Stimulated activated CD4-positive, alpha-beta T cell treated with anti-CD3 and anti-CD28 coated beads, Interleukin-12 subunit alpha, Interleukin-12 subunit beta, amount 100 ng/mL, for 48 hours (primary cell): ENCODE results near the gene PHPT1.
A peak's percentile ranks its signal among the peaks of the same experiment; 100 is the strongest.

Experiments used
- DNase-seq, 3 donors: peaks; one replicate each; pipeline ENCODE4 v3.0.0-alpha.2; 2020; ENCODE audit warnings: low read depth in 2 of 3, low spot score in 1 of 3

The PHPT1 gene

DNA sequence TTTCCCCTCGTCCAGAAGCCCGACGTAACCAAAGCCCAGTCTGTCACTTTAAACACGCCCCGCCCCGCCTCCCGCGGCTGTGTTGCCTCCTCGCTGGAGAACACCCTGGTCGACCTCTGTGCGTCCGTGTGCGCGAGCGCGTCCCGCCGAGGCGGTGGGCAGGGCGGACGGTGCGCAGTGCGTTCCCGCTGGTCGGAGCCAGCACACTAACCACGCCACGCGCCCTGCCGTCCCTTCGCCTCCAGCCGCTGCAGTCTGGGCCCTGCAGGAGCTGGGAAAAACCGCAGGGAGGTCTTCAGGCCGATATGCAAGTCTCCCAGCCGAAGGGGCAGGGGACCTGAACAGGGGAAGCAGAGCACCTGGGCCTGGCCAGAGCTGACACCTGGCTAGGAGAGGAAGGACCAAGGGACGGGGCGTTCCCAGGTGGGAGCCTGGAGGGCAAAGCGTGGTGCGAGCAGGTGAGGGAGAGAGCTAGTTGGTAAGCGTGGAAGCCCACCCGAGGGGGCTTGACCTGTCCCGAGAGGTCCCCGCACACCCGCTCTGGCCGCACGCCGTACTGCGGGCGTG is 1.3 kb upstream of the PHPT1 start:
- peak; percentile 77 to 82 (median 80) for DNase-seq

DNA sequence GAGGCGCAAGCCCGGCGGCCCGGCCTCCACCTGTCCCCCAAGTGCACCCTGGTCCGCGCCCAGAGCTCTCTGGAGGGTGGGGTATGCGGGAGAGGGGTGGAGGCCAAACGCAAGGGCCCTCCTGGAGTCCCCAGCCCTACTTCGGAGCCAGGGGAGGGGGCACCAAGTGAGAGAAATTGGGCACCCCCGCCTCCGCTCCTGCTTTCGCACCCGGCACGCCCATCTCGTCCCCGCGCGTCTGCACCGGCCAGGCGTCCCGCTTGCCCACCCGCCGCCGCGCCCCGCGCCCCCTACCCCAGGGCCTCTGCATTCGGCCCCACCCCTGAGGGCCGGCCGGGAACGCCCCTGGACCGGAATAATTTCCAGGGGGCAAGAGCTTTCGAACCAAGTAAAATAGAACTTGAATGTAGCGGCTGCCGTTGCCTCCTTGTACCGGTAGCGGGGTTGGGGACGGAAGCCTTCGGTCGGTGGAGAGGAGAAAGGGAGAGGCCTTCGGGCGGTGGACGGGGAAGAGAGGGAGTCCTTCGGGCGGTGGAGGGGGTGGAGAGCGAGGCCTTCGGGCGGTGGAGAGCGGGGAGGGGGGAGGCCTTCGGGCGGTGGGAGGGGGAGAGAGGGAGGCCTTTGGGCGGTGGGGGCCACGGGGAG is 694 bp upstream of the PHPT1 start:
- DNase-seq: no peak

DNA sequence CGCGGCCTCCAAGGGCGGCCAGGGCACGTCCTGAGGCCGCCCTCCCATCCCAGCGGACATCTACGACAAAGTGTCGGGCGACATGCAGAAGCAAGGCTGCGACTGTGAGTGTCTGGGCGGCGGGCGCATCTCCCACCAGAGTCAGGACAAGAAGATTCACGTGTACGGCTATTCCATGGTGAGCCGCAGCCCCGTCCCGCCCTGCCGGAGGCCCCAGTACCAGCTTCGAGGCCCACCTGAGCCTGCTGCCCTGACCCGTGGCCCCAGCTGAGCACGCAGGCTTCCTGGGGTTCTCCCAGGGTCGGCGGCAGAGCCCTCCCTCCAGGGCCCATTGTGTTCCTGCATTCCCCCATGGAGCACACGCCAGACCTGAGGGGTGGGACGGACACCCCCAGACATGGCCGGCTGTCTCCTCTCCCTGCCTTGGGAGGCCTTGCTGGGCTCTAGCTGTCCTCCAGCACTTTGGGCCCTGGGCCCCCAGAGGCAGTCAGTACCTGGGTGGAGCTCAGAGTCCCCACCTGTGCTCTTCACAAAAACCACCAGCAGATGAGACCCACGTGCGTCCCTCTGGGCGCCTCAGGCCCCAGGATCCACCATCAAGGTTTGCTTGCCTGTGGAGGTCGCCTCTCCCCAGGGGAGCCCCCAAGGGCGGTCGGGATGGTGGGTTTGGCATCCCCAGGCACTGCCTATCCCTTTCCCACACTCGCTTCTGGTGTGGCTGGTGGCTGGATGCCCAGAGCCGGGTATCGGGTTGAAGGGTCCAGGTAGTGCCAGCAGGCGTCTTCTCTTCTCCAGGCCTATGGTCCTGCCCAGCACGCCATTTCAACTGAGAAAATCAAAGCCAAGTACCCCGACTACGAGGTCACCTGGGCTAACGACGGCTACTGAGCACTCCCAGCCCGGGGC is 1.0 kb downstream of the PHPT1 start:
- DNase-seq: no peak

DNA sequence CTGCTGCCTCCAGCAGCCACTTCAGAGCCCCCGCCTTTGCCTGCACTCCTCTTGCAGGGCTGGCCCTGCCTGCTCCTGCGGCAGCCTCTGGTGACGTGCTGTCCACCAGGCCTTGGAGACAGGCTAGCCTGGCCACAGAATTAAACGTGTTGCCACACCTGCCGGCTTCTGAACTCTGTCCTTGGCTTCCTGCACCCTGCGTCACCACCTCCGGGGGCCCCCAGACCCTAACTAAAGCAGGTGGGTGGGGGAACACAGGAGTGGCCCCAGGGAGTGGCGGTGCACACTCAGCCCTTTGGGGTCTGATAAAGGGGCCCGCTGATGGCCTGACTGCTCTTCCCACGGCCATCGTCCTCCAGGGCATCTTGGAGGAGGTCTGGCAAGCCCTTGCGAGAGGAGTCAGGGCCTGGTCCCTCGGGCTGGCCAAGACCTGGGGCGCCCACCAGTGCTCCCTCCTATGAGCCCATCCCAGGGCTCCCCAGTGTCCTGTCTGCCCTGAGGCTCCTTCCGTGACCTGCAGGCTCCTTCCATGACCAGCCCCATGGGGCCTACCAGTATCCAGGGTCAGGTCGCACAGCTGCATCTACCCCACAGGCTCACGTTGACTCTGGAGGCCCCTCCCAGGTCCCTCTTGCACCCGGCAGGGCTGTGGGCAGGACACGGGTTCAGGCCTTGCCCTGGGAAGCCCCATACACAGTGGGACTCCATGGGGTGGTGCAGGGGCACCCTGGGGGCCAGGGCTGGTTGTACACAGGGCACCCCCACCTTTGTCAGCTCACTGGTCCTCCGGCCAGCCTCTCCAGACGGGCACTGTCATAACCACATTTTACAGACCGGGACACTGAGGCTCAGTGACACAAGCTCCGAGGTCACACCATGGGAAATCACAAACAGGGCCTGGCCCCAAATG is 1.9 kb downstream of the PHPT1 start:
- no peak for DNase-seq

DNA sequence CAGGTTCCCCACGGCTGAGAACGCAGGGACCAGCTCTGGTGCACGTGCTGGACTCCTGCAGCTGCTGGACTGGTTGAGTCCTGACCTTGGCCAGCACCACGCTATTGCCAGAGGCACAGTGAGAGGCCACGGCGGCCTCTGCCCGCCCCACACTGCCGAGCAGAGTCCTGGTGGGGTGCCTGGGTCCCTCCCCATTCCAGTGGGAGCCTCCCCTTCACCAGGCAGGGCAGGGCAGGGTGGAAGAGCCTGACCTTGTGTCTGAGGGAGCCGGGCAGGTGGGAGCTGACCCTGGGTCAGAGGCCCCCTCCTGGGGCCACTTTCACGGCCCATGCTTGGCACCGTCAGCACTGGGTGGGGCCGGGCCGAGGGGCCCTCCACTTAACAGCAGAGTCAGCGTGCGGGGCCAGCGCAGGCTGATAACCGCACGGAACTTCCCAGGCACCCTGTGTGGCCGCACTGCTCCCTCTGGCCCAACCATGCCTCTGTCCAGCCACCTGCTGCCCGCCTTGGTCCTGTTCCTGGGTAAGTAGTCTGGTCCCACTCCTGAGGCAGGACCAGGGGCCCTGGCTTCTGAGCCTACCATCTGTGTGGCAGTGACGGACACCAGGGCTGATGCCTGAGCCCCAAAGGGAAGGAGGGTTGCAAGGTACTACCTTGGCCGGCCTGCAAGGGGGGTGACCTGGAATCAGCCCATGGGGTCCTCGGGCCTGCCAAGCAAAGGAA is 2.9 kb downstream of the PHPT1 start, which contains the start of gene MAMDC4:
TSS of gene MAMDC4 (plus strand) at position 406 of the 723 bp plus-strand sequence. CDS start at position 477, 71 bp downstream.
- no peak for DNase-seq

DNA sequence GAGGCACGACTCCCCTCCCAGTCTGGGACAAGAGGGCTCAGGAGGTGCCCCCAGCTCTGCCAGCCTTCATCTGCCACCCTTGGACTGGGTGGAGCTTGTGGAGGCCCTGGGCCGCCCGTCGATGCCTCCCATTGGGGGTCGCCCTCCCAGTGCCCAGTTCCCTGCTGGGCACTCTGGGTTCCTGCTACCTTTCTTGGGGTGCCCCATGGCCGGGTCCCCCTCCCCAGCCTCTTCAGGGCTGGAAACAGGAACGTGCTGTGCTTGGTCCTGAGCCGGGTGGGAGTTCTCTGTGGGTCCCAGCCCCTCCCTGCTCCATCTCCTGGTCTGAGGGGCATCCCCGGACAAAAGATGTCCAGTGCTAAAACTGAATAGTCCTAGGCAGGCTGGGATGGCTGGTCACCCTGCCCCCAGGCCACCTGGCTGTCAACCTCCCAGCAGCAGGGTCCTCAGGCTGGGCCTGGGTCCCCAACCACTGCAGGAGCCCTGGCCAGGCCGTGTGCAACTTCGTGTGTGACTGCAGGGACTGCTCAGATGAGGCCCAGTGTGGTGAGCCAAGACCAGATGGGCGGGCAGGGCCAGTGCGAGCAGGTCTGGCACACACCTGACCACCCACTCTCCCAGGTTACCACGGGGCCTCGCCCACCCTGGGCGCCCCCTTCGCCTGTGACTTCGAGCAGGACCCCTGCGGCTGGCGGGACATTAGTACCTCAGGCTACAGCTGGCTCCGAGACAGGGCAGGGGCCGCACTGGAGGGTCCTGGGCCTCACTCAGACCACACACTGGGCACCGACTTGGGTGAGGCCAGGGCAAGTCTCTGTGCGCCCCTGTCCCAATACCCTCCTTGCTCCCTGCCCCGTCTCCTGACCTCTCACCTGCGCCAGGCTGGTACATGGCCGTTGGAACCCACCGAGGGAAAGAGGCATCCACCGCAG is 3.7 kb downstream of the PHPT1 start:
- no peak for DNase-seq

DNA sequence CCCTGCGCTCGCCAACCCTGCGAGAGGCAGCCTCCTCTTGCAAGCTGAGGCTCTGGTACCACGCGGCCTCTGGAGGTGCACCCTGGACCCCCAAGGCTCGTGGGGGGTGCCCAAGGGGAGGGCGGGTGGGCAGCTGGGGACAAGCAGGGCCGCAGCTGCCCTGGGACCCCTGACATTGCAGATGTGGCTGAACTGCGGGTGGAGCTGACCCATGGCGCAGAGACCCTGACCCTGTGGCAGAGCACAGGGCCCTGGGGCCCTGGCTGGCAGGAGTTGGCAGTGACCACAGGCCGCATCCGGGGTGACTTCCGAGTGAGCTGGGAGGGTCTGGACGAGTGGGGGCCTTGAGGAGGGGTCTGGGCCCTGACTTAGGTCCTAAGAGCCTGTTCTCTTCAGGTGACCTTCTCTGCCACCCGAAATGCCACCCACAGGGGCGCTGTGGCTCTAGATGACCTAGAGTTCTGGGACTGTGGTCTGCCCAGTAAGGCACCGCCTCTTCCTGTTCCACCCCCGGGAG is 4.4 kb downstream of the PHPT1 start:
- no peak for DNase-seq

DNA sequence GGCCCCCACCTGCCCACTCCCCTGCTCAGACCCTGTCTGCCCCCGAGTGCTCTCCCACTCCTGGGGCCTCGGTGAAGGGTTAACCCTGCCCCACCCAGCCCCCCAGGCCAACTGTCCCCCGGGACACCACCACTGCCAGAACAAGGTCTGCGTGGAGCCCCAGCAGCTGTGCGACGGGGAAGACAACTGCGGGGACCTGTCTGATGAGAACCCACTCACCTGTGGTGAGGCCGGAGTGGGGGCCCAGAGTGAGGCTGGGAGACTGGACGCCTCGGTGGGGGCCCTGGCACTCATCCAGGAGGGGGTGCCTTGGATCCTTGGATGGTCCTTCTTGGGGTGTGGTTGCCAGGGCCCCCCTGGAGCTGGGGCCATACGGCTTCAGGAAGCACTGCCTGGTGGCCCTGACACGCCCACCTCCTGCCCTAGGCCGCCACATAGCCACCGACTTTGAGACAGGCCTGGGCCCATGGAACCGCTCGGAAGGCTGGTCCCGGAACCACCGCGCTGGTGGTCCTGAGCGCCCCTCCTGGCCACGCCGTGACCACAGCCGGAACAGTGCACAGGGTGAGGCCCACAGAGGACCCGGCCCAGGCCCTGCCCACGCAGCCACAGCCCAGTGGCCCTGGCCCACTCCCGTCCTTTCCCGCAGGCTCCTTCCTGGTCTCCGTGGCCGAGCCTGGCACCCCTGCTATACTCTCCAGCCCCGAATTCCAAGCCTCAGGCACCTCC is 5.1 kb downstream of the PHPT1 start:
- DNase-seq: no peak

DNA sequence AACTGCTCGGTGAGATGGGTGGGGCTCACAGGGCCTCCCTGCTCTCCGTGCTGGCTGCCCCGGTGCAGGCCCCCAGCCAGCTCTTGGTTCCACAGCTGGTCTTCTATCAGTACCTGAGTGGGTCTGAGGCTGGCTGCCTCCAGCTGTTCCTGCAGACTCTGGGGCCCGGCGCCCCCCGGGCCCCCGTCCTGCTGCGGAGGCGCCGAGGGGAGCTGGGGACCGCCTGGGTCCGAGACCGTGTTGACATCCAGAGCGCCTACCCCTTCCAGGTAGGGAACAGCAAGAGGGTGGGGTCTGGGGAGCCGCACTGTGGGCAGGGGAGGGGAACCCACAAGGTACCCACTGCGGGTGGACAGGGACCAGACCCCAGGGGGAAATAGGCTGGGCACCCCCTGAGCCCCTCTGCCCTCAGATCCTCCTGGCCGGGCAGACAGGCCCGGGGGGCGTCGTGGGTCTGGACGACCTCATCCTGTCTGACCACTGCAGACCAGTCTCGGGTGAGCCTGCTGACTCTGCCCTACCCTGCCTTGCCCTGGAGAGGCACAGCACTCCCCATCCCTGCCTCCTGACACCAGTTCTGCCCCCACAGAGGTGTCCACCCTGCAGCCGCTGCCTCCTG is 5.7 kb downstream of the PHPT1 start:
- DNase-seq: no peak

DNA sequence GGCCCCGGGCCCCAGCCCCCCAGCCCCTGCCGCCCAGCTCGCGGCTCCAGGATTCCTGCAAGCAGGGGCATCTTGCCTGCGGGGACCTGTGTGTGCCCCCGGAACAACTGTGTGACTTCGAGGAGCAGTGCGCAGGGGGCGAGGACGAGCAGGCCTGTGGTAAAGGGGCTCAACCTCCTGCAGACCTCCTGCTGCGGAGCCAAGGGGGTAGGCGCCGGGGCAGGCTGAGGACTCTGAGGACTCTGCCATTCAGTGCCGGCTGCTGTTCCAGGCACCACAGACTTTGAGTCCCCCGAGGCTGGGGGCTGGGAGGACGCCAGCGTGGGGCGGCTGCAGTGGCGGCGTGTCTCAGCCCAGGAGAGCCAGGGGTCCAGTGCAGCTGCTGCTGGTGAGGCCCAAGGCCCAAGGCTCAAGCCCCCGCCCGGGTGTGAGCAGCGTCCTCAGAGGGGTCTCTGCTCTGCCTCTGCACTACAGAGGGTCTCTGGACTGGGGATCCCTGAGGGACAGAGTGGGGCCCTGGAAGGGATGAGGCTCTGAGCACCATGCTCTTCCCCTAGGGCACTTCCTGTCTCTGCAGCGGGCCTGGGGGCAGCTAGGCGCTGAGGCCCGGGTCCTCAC is 6.4 kb downstream of the PHPT1 start:
- DNase-seq: no peak

DNA sequence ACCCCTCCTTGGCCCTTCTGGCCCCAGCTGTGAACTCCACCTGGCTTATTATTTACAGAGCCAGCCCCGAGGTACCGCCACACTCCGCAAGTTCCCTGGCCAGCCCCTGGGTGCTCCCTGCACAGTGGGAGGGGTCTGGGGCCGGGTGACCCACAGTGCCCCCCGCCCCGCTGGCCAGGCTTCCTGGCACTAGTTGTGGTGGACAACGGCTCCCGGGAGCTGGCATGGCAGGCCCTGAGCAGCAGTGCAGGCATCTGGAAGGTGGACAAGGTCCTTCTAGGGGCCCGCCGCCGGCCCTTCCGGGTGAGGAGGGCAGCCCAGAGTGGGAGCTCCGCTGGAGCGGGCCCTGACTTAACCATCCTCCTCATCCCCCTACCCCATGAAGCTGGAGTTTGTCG is 6.9 kb downstream of the PHPT1 start:
- no peak for DNase-seq

DNA sequence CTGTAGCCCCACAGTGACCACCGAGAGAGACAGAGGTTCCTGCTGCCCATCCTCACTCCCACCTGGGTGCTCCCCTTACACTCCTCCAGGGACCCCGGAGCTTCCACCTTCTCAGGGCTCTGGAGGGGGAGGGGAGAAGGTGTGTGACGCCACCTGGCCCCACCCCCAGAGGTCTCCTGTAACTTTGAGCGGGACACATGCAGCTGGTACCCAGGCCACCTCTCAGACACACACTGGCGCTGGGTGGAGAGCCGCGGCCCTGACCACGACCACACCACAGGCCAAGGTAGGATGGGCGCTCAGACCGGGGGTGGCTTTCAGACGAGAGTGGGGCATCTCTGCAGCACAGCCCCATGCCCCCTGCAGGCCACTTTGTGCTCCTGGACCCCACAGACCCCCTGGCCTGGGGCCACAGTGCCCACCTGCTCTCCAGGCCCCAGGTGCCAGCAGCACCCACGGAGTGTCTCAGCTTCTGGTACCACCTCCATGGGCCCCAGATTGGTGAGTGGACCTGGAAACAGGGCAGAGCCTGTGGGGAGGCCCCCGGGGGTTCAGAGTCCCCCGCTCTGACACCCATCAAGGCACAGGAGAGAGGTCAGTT is 7.4 kb downstream of the PHPT1 start:
- no peak for DNase-seq

DNA sequence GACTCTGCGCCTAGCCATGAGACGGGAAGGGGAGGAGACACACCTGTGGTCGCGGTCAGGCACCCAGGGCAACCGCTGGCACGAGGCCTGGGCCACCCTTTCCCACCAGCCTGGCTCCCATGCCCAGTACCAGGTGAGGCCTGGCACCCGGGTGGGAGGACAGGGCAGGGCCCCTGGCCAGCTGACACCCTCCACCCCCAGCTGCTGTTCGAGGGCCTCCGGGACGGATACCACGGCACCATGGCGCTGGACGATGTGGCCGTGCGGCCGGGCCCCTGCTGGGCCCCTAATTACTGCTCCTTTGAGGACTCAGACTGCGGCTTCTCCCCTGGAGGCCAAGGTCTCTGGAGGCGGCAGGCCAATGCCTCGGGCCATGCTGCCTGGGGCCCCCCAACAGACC is 8.0 kb downstream of the PHPT1 start:
- DNase-seq: no peak

DNA sequence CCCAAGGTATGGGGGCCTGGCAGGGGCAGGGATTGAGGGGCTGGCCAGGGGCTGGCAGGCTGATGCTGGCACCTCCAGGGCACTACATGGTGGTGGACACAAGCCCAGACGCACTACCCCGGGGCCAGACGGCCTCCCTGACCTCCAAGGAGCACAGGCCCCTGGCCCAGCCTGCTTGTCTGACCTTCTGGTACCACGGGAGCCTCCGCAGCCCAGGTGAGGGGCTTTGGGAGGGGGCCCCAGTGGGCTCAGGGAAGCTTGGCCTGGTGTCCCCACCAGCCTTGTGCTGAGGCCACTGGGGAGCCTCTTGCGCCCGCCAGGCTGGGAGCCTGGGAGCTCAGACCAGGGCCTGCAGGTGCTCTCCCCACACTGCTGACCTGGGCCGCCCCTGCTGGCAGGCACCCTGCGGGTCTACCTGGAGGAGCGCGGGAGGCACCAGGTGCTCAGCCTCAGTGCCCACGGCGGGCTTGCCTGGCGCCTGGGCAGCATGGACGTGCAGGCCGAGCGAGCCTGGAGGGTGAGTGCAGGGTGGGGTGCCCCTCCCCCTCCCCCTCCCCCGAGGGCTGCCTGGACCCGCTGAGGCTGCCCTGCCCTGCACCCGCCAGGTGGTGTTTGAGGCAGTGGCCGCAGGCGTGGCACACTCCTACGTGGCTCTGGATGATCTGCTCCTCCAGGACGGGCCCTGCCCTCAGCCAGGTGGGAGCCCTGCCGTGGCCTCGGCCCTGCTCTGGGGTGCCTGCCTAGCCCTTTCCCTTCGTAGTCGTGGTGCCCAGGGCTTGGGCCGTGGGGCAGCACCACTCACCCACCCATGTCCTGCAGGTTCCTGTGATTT is 8.6 kb downstream of the PHPT1 start:
- DNase-seq: no peak

DNA sequence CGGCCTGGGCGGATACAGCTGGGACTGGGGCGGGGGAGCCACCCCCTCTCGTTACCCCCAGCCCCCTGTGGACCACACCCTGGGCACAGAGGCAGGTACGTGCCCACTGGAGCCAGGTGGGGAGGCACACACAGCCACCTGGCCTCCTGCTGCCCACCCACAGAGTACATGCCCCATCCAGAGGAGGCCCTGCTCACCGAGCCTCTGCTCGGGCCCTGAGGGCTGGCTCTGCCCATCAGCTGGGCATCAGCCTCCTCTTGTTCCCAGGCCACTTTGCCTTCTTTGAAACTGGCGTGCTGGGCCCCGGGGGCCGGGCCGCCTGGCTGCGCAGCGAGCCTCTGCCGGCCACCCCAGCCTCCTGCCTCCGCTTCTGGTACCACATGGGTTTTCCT is 9.2 kb downstream of the PHPT1 start:
- DNase-seq: no peak
